Keratinocyte (primary cell): ENCODE results near the gene PDCD5. TPM values are rescaled to one million over a fixed set of nuclear protein-coding genes. Genes with fewer than 3 reads are reported as not detected.

Source experiments
- DNase-seq: peaks from one replicate; pipeline ENCODE4 v3.0.0-alpha.2; 2011; ENCODE audit warnings: low read depth, missing footprints, low spot score
- FAIRE-seq: peaks from 2 replicates; lab custom pipeline; 2011; peaks lifted over from hg19 to GRCh38; lab: Jason Lieb, UNC
- H2AFZ ChIP-seq: 2 replicates; pipeline ENCODE4 v1.6.0; 2012; ENCODE audit warnings: low read length, control low read depth, inconsistent platforms; ENCODE audit not compliant: control insufficient read depth
- H3K27ac ChIP-seq: 2 replicates; pipeline ENCODE4 v1.5.1; 2011; ENCODE audit warnings: low read length; ENCODE audit not compliant: control insufficient read depth, insufficient read depth
- H3K27me3 ChIP-seq: 3 replicates; pipeline ENCODE4 v1.6.0; 2011; ENCODE audit warnings: low read length; ENCODE audit not compliant: control insufficient read depth, insufficient read depth; ENCODE audit errors: extremely low read depth
- H3K36me3 ChIP-seq, 2 experiments: 2 replicates in 1 of 2; 3 replicates in 1 of 2; pipeline ENCODE4 v1.5.1; 2011; ENCODE audit warnings: low read length in 2 of 2, mild to moderate bottlenecking in 1 of 2; ENCODE audit not compliant: control insufficient read depth in 2 of 2, insufficient read depth in 2 of 2; ENCODE audit errors: extremely low read depth in 1 of 2
- H3K4me1 ChIP-seq: 3 replicates; pipeline ENCODE4 v1.5.1; 2011; ENCODE audit warnings: low read length; ENCODE audit not compliant: control insufficient read depth, insufficient read depth; ENCODE audit errors: extremely low read depth
- H3K4me2 ChIP-seq: 3 replicates; pipeline ENCODE4 v1.6.0; 2011; ENCODE audit warnings: low read depth, low read length; ENCODE audit not compliant: control insufficient read depth, insufficient read depth; ENCODE audit errors: extremely low read depth
- H3K4me3 ChIP-seq, 3 experiments: fragments of 200-600 bp in 1 of 3; sonication (generic) in 1 of 3; 2 replicates in 2 of 3; 3 replicates in 1 of 3; pipeline ENCODE4 v1.5.1; 2011 to 2016; ENCODE audit warnings: low read length in 3 of 3, mild to moderate bottlenecking in 3 of 3, control low read depth in 2 of 3, inconsistent platforms in 1 of 3, low read depth in 1 of 3, mixed read lengths in 1 of 3, mixed run types in 1 of 3, moderate library complexity in 1 of 3; ENCODE audit not compliant: control insufficient read depth in 2 of 3, insufficient read depth in 2 of 3; ENCODE audit errors: extremely low read depth in 1 of 3
- H3K79me2 ChIP-seq: 2 replicates; pipeline ENCODE4 v1.6.0; 2012; ENCODE audit warnings: low read length; ENCODE audit not compliant: control insufficient read depth, insufficient read depth
- H3K9ac ChIP-seq: 3 replicates; pipeline ENCODE4 v1.6.0; 2011; ENCODE audit warnings: low read length; ENCODE audit not compliant: control insufficient read depth, insufficient read depth; ENCODE audit errors: extremely low read depth
- H3K9me1 ChIP-seq: 3 replicates; pipeline ENCODE4 v1.6.0; 2011; ENCODE audit warnings: low read length; ENCODE audit not compliant: control insufficient read depth, insufficient read depth; ENCODE audit errors: extremely low read depth
- H3K9me3 ChIP-seq: 2 replicates; pipeline ENCODE4 v1.5.1; 2012; ENCODE audit warnings: low read depth, low read length; ENCODE audit not compliant: control insufficient read depth
- H4K20me1 ChIP-seq: 3 replicates; pipeline ENCODE4 v1.6.0; 2011; ENCODE audit warnings: low read length; ENCODE audit not compliant: control insufficient read depth, insufficient read depth; ENCODE audit errors: extremely low read depth
- CTCF ChIP-seq, 3 experiments: IDR thresholded peaks in 1 of 3; conservative IDR thresholded peaks in 1 of 3; optimal IDR thresholded peaks in 1 of 3; 2 replicates in 2 of 3; 3 replicates in 1 of 3; pipeline versions ENCODE3 to v1.5.1; 2011; ENCODE audit warnings: low read length in 3 of 3, mild to moderate bottlenecking in 3 of 3, moderate library complexity in 2 of 3, control low read depth in 1 of 3, inconsistent platforms in 1 of 3; ENCODE audit not compliant: insufficient read depth in 2 of 3; ENCODE audit errors: extremely low read depth in 1 of 3
- EZH2 ChIP-seq: IDR thresholded peaks from one replicate; pipeline ENCODE4 v1.6.1; 2012; ENCODE audit warnings: inconsistent platforms, mild to moderate bottlenecking, low read length, moderate library complexity
- dilution Hi-C: fragments of 300-500 bp; cut with MboI; formaldehyde crosslinking; loops from one replicate; pipeline ENCODE4 v1.7.0; 2020; ENCODE audit warnings: low sequenced_read_pairs; ENCODE audit not compliant: extremely low pct_ligation_motif_present
- polyA plus RNA-seq, 5 experiments: library from polyadenylated mRNA; depleted of rRNA in 3 of 5; stranded (reverse) in 3 of 5; stranded (forward) in 1 of 5; unstranded in 1 of 5; fragments of >200 nt; gene quantifications; 1 replicate in 1 of 5; 2 replicates in 3 of 5; 3 replicates in 1 of 5; pipeline versions ENCODE4 v1.2.1 to v1.2.3, GENCODE V29; 2011 to 2012; ENCODE audit warnings: missing spikeins in 2 of 5, low read depth in 1 of 5, low replicate concordance in 1 of 5

PDCD5 gene
- polyA plus RNA-seq, 1 donor (not counting 4 experiments of a cell fraction or from before 2014, with no cell fraction given) = 177 TPM

DNA sequence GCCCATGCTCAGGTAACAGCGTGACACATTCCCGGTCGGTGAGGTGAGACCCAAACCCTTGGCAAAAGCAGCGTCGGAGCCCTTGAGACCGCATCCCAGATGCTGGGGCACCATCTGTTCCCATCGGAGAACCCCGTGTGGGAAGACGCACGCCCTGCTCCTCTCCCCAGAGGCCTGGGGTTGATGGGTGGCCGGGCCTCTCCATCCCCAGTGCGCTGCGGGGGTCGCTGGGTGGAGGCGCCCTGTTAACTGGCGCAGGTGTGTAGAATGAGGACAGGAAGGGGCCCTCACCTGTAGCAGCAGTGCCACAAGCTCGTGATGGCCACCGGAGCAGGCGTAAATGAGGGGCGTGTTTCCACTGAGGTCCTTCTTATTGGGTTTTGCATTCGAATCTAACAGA is 24.6 kb downstream of the PDCD5 start:
- dilution Hi-C loops = no loop called here
- no peaks in the 10 kb centered on the region for H3K79me2 ChIP-seq
- no peak overlapping the region for H3K4me2 ChIP-seq
- no peak for FAIRE-seq
- TF ChIP-seq CTCF (optimal IDR thresholded peaks at IDR 0.05 in 1 of 3, IDR thresholded peaks at IDR 0.05 in 1 of 3, conservative IDR thresholded peaks at IDR 0.05 in 1 of 3; ENCODE audit: extremely low read depth in 1 of 3, insufficient read depth in 2 of 3, low read length in 3 of 3) = no peak
- no peak for TF ChIP-seq EZH2
- H4K20me1 ChIP-seq = no peaks in the 10 kb centered on the region
- H3K27me3 ChIP-seq = no peaks in the 10 kb centered on the region
- no peak overlapping the region for H3K27ac ChIP-seq
- no peak for DNase-seq
- H3K9me3 ChIP-seq = no peaks in the 10 kb centered on the region
- H3K4me1 ChIP-seq = no peaks in the 10 kb centered on the region
- H3K9ac ChIP-seq = no peak overlapping the region
- H3K36me3 ChIP-seq = peaks cover 12 to 30% of the 10 kb centered on the region in 2 experiments
- no peak overlapping the region for H3K4me3 ChIP-seq
- H2AFZ ChIP-seq = no peak overlapping the region
- no peaks in the 10 kb centered on the region for H3K9me1 ChIP-seq

DNA sequence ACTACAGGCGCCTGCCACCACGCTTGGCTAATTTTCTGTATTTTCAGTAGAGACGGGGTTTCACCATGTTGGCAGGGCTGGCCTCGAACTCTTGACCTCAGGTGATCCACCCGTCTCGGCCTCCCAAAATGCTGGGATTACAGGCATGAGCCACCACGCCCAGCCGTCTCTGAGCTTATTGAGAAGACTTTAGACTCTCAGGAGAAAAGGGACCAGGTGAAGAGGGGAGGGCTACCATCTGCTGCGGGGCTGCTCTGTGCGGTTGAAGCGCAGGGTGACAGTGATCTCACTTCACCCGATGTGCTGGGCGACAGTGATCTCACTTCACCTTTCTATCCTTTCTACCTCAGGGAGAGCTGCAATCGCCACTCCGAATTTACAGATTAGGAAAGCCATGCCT is 25.3 kb downstream of the PDCD5 start:
- H3K9me3 ChIP-seq = no peaks in the 10 kb centered on the region
- H3K9ac ChIP-seq = no peak overlapping the region
- TF ChIP-seq CTCF (optimal IDR thresholded peaks at IDR 0.05 in 1 of 3, IDR thresholded peaks at IDR 0.05 in 1 of 3, conservative IDR thresholded peaks at IDR 0.05 in 1 of 3; ENCODE audit: extremely low read depth in 1 of 3, insufficient read depth in 2 of 3, low read length in 3 of 3) = no peak
- TF ChIP-seq EZH2 = no peak
- no peaks in the 10 kb centered on the region for H3K9me1 ChIP-seq
- dilution Hi-C loops = no loop called here
- no peaks in the 10 kb centered on the region for H3K27me3 ChIP-seq
- H3K4me2 ChIP-seq = no peak overlapping the region
- no peak for DNase-seq
- H3K4me1 ChIP-seq = no peaks in the 10 kb centered on the region
- H4K20me1 ChIP-seq = no peaks in the 10 kb centered on the region
- H2AFZ ChIP-seq = no peak overlapping the region
- no peak for FAIRE-seq
- peaks cover 16 to 32% of the 10 kb centered on the region in 2 experiments for H3K36me3 ChIP-seq
- no peak overlapping the region for H3K27ac ChIP-seq
- no peak overlapping the region for H3K4me3 ChIP-seq
- H3K79me2 ChIP-seq = no peaks in the 10 kb centered on the region
